ENCODE results near the gene HS3ST3A1.

Gene HS3ST3A1

DNA sequence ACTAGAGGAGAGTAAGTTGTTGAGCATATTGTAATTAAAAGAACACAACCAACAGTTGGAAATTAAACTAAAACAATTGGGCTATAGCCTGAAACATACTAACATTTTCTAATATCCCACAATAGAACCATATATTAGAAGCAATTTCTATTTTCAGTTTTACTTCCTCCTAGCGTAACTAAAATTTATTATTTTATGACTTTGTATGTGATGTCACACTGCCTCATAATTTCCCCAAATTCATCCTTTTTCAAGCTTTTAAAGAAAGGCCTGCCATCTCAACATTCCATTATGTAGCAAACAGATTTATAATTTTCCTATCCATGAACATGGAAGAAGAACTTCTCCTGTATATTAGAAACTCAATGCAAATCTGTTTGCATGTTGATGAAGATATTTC is 110.2 kb downstream of the HS3ST3A1 start:
- no peak overlapping the region for H3K4me3 ChIP-seq (ENCODE audit: low read depth, low read length)
- no peaks in the 10 kb centered on the region for H3K27me3 ChIP-seq
- H3K4me1 ChIP-seq = peaks cover 2% of the 10 kb centered on the region; the same call in 1 of the 2 replicates
- H3K9me3 ChIP-seq = no peaks in the 10 kb centered on the region
- DNase-seq = no peak
- TF ChIP-seq, protein P1, sequence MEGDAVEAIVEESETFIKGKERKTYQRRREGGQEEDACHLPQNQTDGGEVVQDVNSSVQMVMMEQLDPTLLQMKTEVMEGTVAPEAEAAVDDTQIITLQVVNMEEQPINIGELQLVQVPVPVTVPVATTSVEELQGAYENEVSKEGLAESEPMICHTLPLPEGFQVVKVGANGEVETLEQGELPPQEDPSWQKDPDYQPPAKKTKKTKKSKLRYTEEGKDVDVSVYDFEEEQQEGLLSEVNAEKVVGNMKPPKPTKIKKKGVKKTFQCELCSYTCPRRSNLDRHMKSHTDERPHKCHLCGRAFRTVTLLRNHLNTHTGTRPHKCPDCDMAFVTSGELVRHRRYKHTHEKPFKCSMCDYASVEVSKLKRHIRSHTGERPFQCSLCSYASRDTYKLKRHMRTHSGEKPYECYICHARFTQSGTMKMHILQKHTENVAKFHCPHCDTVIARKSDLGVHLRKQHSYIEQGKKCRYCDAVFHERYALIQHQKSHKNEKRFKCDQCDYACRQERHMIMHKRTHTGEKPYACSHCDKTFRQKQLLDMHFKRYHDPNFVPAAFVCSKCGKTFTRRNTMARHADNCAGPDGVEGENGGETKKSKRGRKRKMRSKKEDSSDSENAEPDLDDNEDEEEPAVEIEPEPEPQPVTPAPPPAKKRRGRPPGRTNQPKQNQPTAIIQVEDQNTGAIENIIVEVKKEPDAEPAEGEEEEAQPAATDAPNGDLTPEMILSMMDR (IDR thresholded peaks at IDR 0.05; ENCODE audit: low read depth, low read length) = no peak
- no peaks in the 10 kb centered on the region for H3K36me3 ChIP-seq

DNA sequence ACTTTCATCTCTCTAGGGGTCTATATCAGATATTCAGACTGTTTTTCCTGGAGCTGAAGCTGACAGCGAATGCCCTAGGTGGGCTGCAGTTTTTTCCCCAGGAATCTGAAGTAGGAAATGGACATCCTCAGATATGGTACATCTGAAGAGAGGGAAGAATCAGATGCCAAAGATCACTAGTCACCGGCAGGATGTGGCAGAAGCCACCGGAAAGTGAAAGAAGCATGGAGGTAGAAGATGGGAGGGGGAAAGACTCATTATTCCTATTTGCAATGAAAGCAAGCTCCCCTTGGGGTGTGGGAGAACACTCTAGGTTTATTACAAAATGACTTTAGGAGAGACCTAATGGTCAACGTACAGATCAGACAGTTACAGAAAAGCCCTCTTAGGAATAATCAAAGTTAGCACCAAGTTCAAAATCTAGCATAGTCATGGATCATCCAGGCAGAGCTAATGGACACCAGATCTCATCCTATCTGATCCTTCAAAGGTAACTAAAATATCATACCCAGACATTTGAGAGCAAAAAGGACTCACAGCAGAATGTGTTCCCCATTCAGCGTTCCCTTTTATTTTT is 110.7 kb downstream of the HS3ST3A1 start:
- Histone ChIP-seq H3K4me1 (peaks cover 2% of the 10 kb centered on the region; the same call in 1 of the 2 replicates), H3K27me3 (no peaks in the 10 kb centered on the region), H3K4me3 (ENCODE audit: low read depth, low read length) (no peak overlapping the region), H3K36me3 (no peaks in the 10 kb centered on the region), H3K9me3 (no peaks in the 10 kb centered on the region)
- TF ChIP-seq, protein P1 (IDR thresholded peaks at IDR 0.05; ENCODE audit: low read depth, low read length) = no peak
- DNase-seq = no peak

DNA sequence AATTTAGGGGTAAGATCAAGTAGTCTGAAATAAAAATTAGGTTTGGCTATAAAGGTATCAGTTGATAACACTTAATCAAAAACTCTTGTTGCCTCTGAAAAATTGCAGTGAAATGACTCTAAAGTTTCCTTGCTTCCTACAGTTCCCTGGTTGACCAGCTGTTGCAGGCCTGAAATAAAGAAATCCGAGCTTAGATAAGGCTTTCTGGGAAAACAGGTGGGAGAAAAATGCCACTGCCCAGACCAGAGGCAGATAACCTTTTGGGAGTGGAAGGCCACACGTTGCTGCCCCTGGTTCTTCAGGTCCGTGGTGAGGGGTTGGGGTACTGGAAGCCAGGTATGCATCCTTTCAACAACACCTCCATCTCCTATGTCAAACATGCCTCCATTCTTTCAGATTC is 111.3 kb downstream of the HS3ST3A1 start:
- Histone ChIP-seq H3K4me3 (ENCODE audit: low read depth, low read length) (no peak overlapping the region), H3K4me1 (peaks cover 2% of the 10 kb centered on the region; the same call in 1 of the 2 replicates), H3K36me3 (no peaks in the 10 kb centered on the region), H3K27me3 (no peaks in the 10 kb centered on the region), H3K9me3 (no peaks in the 10 kb centered on the region)
- no peak for DNase-seq
- TF ChIP-seq, protein P1 (IDR thresholded peaks at IDR 0.05; ENCODE audit: low read depth, low read length) = peak; percentile 26; the same call in 1 of the 2 replicates

DNA sequence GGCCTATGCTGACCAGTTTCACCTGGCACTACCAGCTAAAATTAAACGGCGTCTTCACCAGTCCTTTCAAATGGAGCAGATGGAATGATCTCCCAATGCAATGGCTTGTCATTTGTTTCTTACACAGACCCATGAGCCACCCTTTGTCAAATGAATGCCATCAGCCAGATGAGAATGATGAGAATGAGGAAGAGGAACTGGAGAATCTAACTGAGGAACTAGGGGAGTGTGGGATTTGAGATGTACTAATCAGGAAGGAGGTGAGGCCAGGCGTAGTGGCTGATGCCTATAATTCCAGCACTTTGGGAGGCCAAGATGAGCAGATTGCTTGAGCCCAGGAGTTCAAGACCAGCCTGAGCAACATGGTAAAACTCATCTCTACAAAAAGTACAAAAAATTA is 116.4 kb downstream of the HS3ST3A1 start:
- H3K9me3 ChIP-seq = no peaks in the 10 kb centered on the region
- no peaks in the 10 kb centered on the region for H3K36me3 ChIP-seq
- H3K27me3 ChIP-seq = no peaks in the 10 kb centered on the region
- H3K4me3 ChIP-seq (ENCODE audit: low read depth, low read length) = no peak overlapping the region
- no peaks in the 10 kb centered on the region for H3K4me1 ChIP-seq
- no peak for DNase-seq
- TF ChIP-seq, protein P1 (IDR thresholded peaks at IDR 0.05; ENCODE audit: low read depth, low read length) = no peak

DNA sequence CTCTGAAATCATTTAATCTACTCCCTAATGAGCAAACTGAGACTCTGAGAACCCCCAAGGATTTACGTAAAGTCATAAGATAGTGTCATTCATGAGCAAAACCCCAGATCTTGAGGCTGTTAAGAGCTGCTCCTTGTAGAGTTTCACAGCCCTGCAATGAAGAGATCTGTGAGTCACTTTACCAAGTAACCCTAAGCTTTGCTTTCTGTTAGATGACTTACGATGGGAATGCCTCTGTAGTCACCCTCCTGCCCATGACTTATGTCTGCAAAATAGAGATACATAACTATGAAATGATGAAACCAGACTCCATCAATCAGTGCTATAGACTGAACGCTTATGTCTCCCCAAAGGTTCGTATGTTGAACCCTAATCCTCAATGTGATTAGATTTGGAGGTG is 117.7 kb downstream of the HS3ST3A1 start:
- no peak for DNase-seq
- Histone ChIP-seq H3K9me3 (no peaks in the 10 kb centered on the region), H3K36me3 (no peaks in the 10 kb centered on the region), H3K4me3 (ENCODE audit: low read depth, low read length) (no peak overlapping the region), H3K27me3 (no peaks in the 10 kb centered on the region), H3K4me1 (no peaks in the 10 kb centered on the region)
- TF ChIP-seq, protein P1 (IDR thresholded peaks at IDR 0.05; ENCODE audit: low read depth, low read length) = no peak

DNA sequence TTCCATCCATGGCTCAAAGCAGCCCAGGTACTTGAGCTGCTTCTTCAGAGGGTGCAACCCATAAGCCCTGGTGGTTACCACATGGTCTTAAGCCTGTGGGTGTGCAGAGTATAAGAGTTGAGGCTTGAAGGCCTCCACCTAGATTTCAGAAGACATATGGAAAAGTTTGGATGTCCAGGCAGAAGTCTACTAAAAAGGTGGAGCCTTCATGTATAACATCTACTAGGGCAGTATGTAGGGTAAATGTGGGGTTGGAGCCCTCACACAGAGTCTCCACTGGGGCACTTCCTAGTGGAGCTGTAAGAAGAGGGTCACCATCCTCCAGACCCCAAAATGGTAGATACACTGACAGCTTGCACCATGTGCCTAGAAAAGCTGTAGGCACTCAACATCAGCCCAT is 120.9 kb downstream of the HS3ST3A1 start:
- no peaks in the 10 kb centered on the region for H3K4me1 ChIP-seq
- TF ChIP-seq, protein P1 (IDR thresholded peaks at IDR 0.05; ENCODE audit: low read depth, low read length) = no peak
- H3K9me3 ChIP-seq = no peaks in the 10 kb centered on the region
- no peaks in the 10 kb centered on the region for H3K27me3 ChIP-seq
- H3K4me3 ChIP-seq (ENCODE audit: low read depth, low read length) = no peak overlapping the region
- no peak for DNase-seq
- H3K36me3 ChIP-seq = no peaks in the 10 kb centered on the region

All from BE2C (cell line).